B cell (primary cell): ENCODE measurements around the gene MFSD11. TPM values are rescaled to one million over a fixed set of nuclear protein-coding genes. Genes with fewer than 3 reads are reported as not detected.
"Not testable (repeated sequence)": the region's sequence is repeated elsewhere in the genome, so short reads cannot be mapped to it uniquely, and the experiment has no call there.

Experiments used
- ATAC-seq: fragments of 200-7000 bp; cut with Tn5 transposase; one replicate; pipeline ENCODE4 v1.10.0; 2021; ENCODE audit warnings: low read depth, mild to moderate bottlenecking, moderate number of reproducible peaks, moderate library complexity
- CTCF ChIA-PET: fragments of 350-600 bp; sonication (Branson Sonifier 250); formaldehyde crosslinking; loops from one replicate; lab custom pipeline; 2021; ENCODE audit warnings: antibody characterized with exemption, inconsistent platforms; lab: Charles Lee
- POLR2A ChIA-PET: fragments of 350-600 bp; sonication (Branson Sonifier 250); formaldehyde crosslinking; loops from one replicate; lab custom pipeline; 2021; ENCODE audit warnings: antibody characterized with exemption; lab: Charles Lee
- DNase-seq: peaks from one replicate; pipeline ENCODE4 v3.0.0; 2013
- H2AFZ ChIP-seq: 2 replicates; pipeline ENCODE4 v1.6.1; 2012; ENCODE audit warnings: mild to moderate bottlenecking, low read depth, low read length; ENCODE audit not compliant: insufficient read depth, poor library complexity, severe bottlenecking
- H3K27ac ChIP-seq, 2 donors: 1 replicate in 1 of 2; 2 replicates in 1 of 2; pipeline ENCODE4 v1.5.1; 2012 to 2013; ENCODE audit warnings: low read length in 2 of 2, mild to moderate bottlenecking in 2 of 2, moderate library complexity in 1 of 2
- H3K27me3 ChIP-seq, 4 experiments: fragments of 200-600 bp in 1 of 4; sonication (generic) in 1 of 4; replicated peaks in 1 of 4; 1 replicate in 2 of 4; 2 replicates in 2 of 4; pipeline versions ENCODE4 v1.6.1 to v1.7.0; 2013 to 2016; ENCODE audit warnings: low read length in 3 of 4, mild to moderate bottlenecking in 2 of 4, mixed read lengths in 1 of 4, moderate library complexity in 1 of 4; ENCODE audit not compliant: insufficient read depth in 4 of 4, control insufficient read depth in 3 of 4; ENCODE audit errors: control extremely low read depth in 1 of 4
- H3K36me3 ChIP-seq, 2 experiments: replicated peaks in 1 of 2; 1 replicate in 1 of 2; 2 replicates in 1 of 2; pipeline versions ENCODE4 v1.6.1 to v1.7.1; 2013; ENCODE audit warnings: low read length in 1 of 2; ENCODE audit not compliant: insufficient read depth in 2 of 2, control insufficient read depth in 1 of 2; ENCODE audit errors: control extremely low read depth in 1 of 2, extremely low read depth in 1 of 2
- H3K4me1 ChIP-seq, 2 donors: fragments of 200-600 bp in 1 of 2; sonication (generic) in 1 of 2; 1 replicate in 1 of 2; 2 replicates in 1 of 2; pipeline versions ENCODE4 v1.5.1 to v1.6.1; 2013 to 2017; ENCODE audit warnings: low read length in 2 of 2; ENCODE audit not compliant: control insufficient read depth in 2 of 2, insufficient read depth in 2 of 2
- H3K4me2 ChIP-seq: replicated peaks from 2 replicates; pipeline ENCODE3; 2012; ENCODE audit warnings: mild to moderate bottlenecking, low read depth, low read length; ENCODE audit not compliant: poor library complexity, severe bottlenecking
- H3K4me3 ChIP-seq, 5 experiments: fragments of 200-600 bp in 1 of 5; sonication (generic) in 1 of 5; 1 replicate in 3 of 5; 2 replicates in 2 of 5; pipeline versions ENCODE4 v1.5.1 to v1.7.0; 2011 to 2016; ENCODE audit warnings: low read length in 4 of 5, mild to moderate bottlenecking in 4 of 5, low read depth in 2 of 5, control low read depth in 1 of 5, moderate library complexity in 1 of 5; ENCODE audit not compliant: insufficient read depth in 1 of 5; ENCODE audit errors: control extremely low read depth in 1 of 5, extremely low read depth in 1 of 5
- H3K79me2 ChIP-seq: fragments of 200-600 bp; sonication (generic); one replicate; pipeline ENCODE4 v1.6.0; 2016; ENCODE audit warnings: low read length; ENCODE audit not compliant: control insufficient read depth, insufficient read depth
- H3K9ac ChIP-seq: fragments of 200-600 bp; sonication (generic); 2 replicates; pipeline ENCODE4 v1.6.1; 2017; ENCODE audit warnings: mild to moderate bottlenecking, low read length, moderate library complexity
- H3K9me3 ChIP-seq, 3 donors: one replicate each; pipeline versions ENCODE4 v1.6.1 to v1.7.1; 2013; ENCODE audit warnings: low read length in 2 of 3; ENCODE audit not compliant: control insufficient read depth in 2 of 3, insufficient read depth in 1 of 3; ENCODE audit errors: control extremely low read depth in 1 of 3
- H4K20me1 ChIP-seq: 2 replicates; pipeline ENCODE4 v1.6.0; 2012; ENCODE audit warnings: mild to moderate bottlenecking, low read length; ENCODE audit not compliant: insufficient read depth, control insufficient read depth, poor library complexity, severe bottlenecking
- H3K27ac Mint-ChIP-seq: one replicate; pipeline ENCODE4 v1.8.0; 2021; ENCODE audit warnings: mixed read lengths
- H3K27me3 Mint-ChIP-seq: one replicate; pipeline ENCODE4 v1.8.0; 2021; ENCODE audit warnings: mixed read lengths
- H3K4me1 Mint-ChIP-seq: one replicate; pipeline ENCODE4 v1.8.0; 2021; ENCODE audit warnings: mixed read lengths
- H3K4me3 Mint-ChIP-seq: one replicate; pipeline ENCODE4 v1.8.0; 2021; ENCODE audit warnings: mixed read lengths
- H3K9me3 Mint-ChIP-seq: one replicate; pipeline ENCODE4 v1.8.0; 2022; ENCODE audit warnings: mixed read lengths; ENCODE audit not compliant: insufficient read depth
- CTCF ChIP-seq: fragments of 200-600 bp; IDR thresholded peaks from one replicate; pipeline ENCODE4 v1.8.0; 2022; ENCODE audit warnings: antibody characterized with exemption, mild to moderate bottlenecking
- EZH2 ChIP-seq: IDR thresholded peaks from 2 replicates; pipeline ENCODE4 v1.6.1; 2012; ENCODE audit warnings: borderline replicate concordance, low read depth, mild to moderate bottlenecking, moderate library complexity, low read length; ENCODE audit not compliant: insufficient read depth, poor library complexity, severe bottlenecking
- WGBS: methylation state at CpG from one replicate; pipeline ENCODE4 v1.1.5; 2013; ENCODE audit warnings: missing lambda C conversion rate; ENCODE audit not compliant: insufficient coverage; 5-methylcytosine and 5-hydroxymethylcytosine counted together
- intact Hi-C: fragments of 100-400 bp; cut with micrococcal nuclease; formaldehyde crosslinking; loops from one replicate; pipeline ENCODE4 v1.10.0; 2022
- polyA plus RNA-seq: library from polyadenylated mRNA; depleted of rRNA; stranded (reverse); fragments of >200 nt; gene quantifications from 2 replicates; pipeline ENCODE4 v1.2.3, GENCODE V29; 2012
- total RNA-seq, 2 donors: library from RNA; stranded (reverse); fragments of 120-200 nt in 1 of 2; gene quantifications; 1 replicate in 1 of 2; 2 replicates in 1 of 2; pipeline versions ENCODE4 v1.2.3 to v1.2.4, GENCODE V29; 2013 to 2022

Gene MFSD11
- total and polyA plus RNA-seq, 2 donors (not counting 1 experiment from before 2014, with no cell fraction given), result 24.5 to 36.4 TPM

DNA sequence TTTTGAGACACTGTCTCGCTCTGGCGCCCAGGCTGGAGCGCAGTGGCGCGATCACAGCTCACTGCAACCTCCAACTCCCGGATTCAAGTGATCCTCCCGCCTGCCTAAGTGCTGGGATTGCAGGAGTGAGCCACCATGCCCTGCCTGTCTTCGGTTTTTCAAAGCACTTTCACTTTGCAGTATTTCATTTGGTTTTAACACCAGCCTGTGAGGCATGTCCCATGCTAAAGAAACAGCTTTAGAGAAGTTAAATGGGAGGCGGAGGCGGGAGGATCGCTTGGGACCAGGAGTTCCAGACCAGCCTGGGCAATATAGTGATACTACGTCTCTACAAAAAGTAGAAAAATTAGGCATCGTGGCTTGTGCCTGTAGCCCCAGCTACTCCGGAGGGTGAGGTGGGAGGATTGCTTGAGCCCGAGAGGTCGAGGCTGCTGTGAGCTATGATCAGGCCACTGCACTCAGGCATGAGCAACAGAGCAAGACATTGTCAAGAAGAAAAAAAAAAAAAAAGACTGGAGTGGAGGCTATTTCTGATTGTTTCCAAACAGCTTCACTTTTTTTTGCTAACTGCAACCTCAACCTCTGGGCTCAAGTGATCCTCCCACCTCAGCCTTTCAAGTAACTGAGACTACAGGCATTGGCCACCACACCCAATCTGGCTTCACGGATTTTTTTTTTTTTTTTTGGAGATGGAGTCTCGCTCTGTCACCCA, 10.0 kb upstream of the MFSD11 start:
- ChIA-PET POLR2A (interaction anchor here (0.5 to 5.6 kb wide), 2 partner anchors 9 to 89 kb away, joined by 6 to 75 read pairs; partner anchors contain the start of genes MFSD11 and SRSF2), CTCF (interaction anchor here (1.0 to 6.3 kb wide), 4 partner anchors 9 to 328 kb away, joined by 3 to 56 read pairs (median 18); partner anchors contain the start of genes MFSD11 and SRSF2)
- H3K27ac Mint-ChIP-seq, result peak overlapping the region; percentile 99
- no peaks in the 10 kb centered on the region for H3K9me3 Mint-ChIP-seq
- WGBS, result 38% methylated on average over 13 of the region's 18 CpGs
- H3K36me3 ChIP-seq, result peaks cover 0 to 42% of the 10 kb centered on the region in 2 experiments
- no peaks in the 10 kb centered on the region for H3K27me3 ChIP-seq
- intact Hi-C loops, result loop anchor here (2.0 to 5.0 kb wide), 3 partner anchors 17 to 943 kb away; partner anchors contain the start of genes MXRA7, UBE2O and UNK
- H2AFZ ChIP-seq, result peak overlapping the region; percentile 77
- peaks cover 34 to 56% of the 10 kb centered on the region in 2 donors for H3K4me1 ChIP-seq
- H3K79me2 ChIP-seq, result peaks cover 74% of the 10 kb centered on the region
- peaks cover 26% of the 10 kb centered on the region for H4K20me1 ChIP-seq
- H3K4me3 ChIP-seq, result peak overlapping the region; percentile 45 to 92 (median 84)
- peak overlapping the region; percentile 95 for H3K4me2 ChIP-seq
- H3K4me1 Mint-ChIP-seq, result peaks cover 57% of the 10 kb centered on the region
- no peaks in the 10 kb centered on the region for H3K9me3 ChIP-seq
- peak overlapping the region; percentile 99 for H3K9ac ChIP-seq
- no peak for ATAC-seq
- H3K27me3 Mint-ChIP-seq, result no peaks in the 10 kb centered on the region
- H3K4me3 Mint-ChIP-seq, result peak overlapping the region; percentile 99
- TF ChIP-seq CTCF (no peak), EZH2 (no peak)
- peak overlapping the region; percentile 98 to 99 for H3K27ac ChIP-seq
- DNase-seq, result peak; percentile 68

GRCh38 chr17:76731800-76732733, 5.9 kb upstream of the MFSD11 start:
- H3K4me3 Mint-ChIP-seq, POLR2A ChIA-PET, intact Hi-C loops, H2AFZ ChIP-seq, DNase-seq, H3K9me3 ChIP-seq, H3K9ac ChIP-seq, CTCF ChIA-PET, ATAC-seq, H3K4me2 ChIP-seq, H3K9me3 Mint-ChIP-seq, H3K4me3 ChIP-seq, H3K27me3 Mint-ChIP-seq, H3K27me3 ChIP-seq: not testable (repeated sequence)
- H3K27ac Mint-ChIP-seq, result peak overlapping the region; percentile 6
- H3K79me2 ChIP-seq, result peaks cover 86% of the 10 kb centered on the region
- peaks cover 71% of the 10 kb centered on the region for H3K4me1 Mint-ChIP-seq
- peaks cover 14% of the 10 kb centered on the region for H4K20me1 ChIP-seq
- peaks cover 0 to 58% of the 10 kb centered on the region in 2 experiments for H3K36me3 ChIP-seq
- H3K27ac ChIP-seq, result peak overlapping the region in 1 of 2 donors; percentile 62
- 85% methylated on average over 8 of the region's 13 CpGs for WGBS
- peaks cover 52 to 67% of the 10 kb centered on the region in 2 donors for H3K4me1 ChIP-seq
